Panc1 (cell line): Measurements from ENCODE around the gene PIGU. TPM values are rescaled to one million over a fixed set of nuclear protein-coding genes. Genes with fewer than 3 reads are reported as not detected.

Source experiments
- ATAC-seq: fragments of 200-7000 bp; cut with Tn5 transposase; 2 replicates; pipeline ENCODE4 v1.9.1; 2020; ENCODE audit warnings: mild to moderate bottlenecking, moderate library complexity
- BruUV-seq: library from RNA; stranded (reverse); fragments of 400-500 nt; replicated peaks from 2 replicates; lab custom pipeline; 2021; lab: Mats Ljungman, UMichigan
- CTCF ChIA-PET: fragments of 300-600 bp; sonication (Branson Sonifier 250); formaldehyde crosslinking; loops from one replicate; lab custom pipeline; 2022; ENCODE audit warnings: antibody characterized with exemption; lab: Charles Lee
- POLR2A ChIA-PET: fragments of 300-600 bp; sonication (Branson Sonifier 250); formaldehyde crosslinking; loops from one replicate; lab custom pipeline; 2022; ENCODE audit warnings: antibody characterized with exemption; lab: Charles Lee
- DNase-seq: peaks from one replicate; pipeline ENCODE4 v3.0.0-alpha.2; 2010; ENCODE audit warnings: low read depth, low spot score
- H3K27ac ChIP-seq: 2 replicates; pipeline ENCODE4 v1.5.1; 2011; ENCODE audit warnings: mild to moderate bottlenecking, low read length, inconsistent platforms
- H3K27me3 ChIP-seq: fragments of 200-500 bp; sonication (Bioruptor generic); 2 replicates; pipeline ENCODE4 v1.6.0; 2014; ENCODE audit warnings: low read length, inconsistent platforms; ENCODE audit not compliant: control insufficient read depth, insufficient read depth
- H3K36me3 ChIP-seq: fragments of 200-500 bp; sonication (Bioruptor generic); 2 replicates; pipeline ENCODE4 v1.5.1; 2014; ENCODE audit warnings: inconsistent platforms, mild to moderate bottlenecking, low read length, moderate library complexity; ENCODE audit not compliant: control insufficient read depth, insufficient read depth
- H3K4me1 ChIP-seq: 2 replicates; pipeline ENCODE4 v1.5.1; 2011; ENCODE audit warnings: inconsistent platforms, mild to moderate bottlenecking, low read length, moderate library complexity; ENCODE audit not compliant: control insufficient read depth, insufficient read depth
- H3K4me3 ChIP-seq, 2 experiments: 2 replicates each; pipeline ENCODE4 v1.5.1; 2011 to 2012; ENCODE audit warnings: low read depth in 2 of 2, low read length in 2 of 2, mild to moderate bottlenecking in 2 of 2, inconsistent platforms in 1 of 2, moderate library complexity in 1 of 2
- H3K9me3 ChIP-seq: fragments of 200-500 bp; sonication (Bioruptor generic); 2 replicates; pipeline ENCODE4 v1.5.1; 2014; ENCODE audit warnings: low read depth, mild to moderate bottlenecking, inconsistent platforms, low read length, moderate library complexity; ENCODE audit not compliant: control insufficient read depth, insufficient read depth
- CTCF ChIP-seq: fragments of 450-650 bp; IDR thresholded peaks from 2 replicates; pipeline ENCODE4 v1.5.1; 2017; ENCODE audit warnings: mild to moderate bottlenecking
- POLR2AphosphoS5 ChIP-seq: IDR thresholded peaks from 2 replicates; pipeline ENCODE4 v1.6.1; 2012; ENCODE audit warnings: mild to moderate bottlenecking, low read depth, low read length, moderate library complexity
- REST ChIP-seq, 2 experiments: IDR thresholded peaks; 2 replicates each; pipeline ENCODE4 v1.6.1; 2011 to 2012; ENCODE audit warnings: low read depth in 2 of 2, control low read depth in 1 of 2, low read length in 1 of 2, mild to moderate bottlenecking in 1 of 2, moderate library complexity in 1 of 2; ENCODE audit not compliant: insufficient read depth in 1 of 2
- SIN3A ChIP-seq: IDR thresholded peaks from 2 replicates; pipeline ENCODE4 v1.6.1; 2012; ENCODE audit warnings: low read depth, mild to moderate bottlenecking, low read length, moderate library complexity, borderline replicate concordance; ENCODE audit not compliant: insufficient read depth
- TCF7L2 ChIP-seq: IDR thresholded peaks from 2 replicates; pipeline ENCODE4 v1.6.1; 2011; ENCODE audit warnings: mild to moderate bottlenecking, low read depth, low read length, inconsistent platforms
- in situ Hi-C: cut with HindIII; loops from 2 replicates; pipeline ENCODE4 v1.10.0; 2016; ENCODE audit warnings: low sequenced_read_pairs, low pct_unique_long_range_greater_than_20kb
- intact Hi-C: fragments of 100-400 bp; cut with micrococcal nuclease; formaldehyde crosslinking; loops from one replicate; pipeline ENCODE4 v1.10.0; 2022; ENCODE audit not compliant: unreplicated experiment
- total RNA-seq: library from RNA; stranded (reverse); gene quantifications from one replicate; pipeline ENCODE4 v1.2.1, GENCODE V29; 2021; ENCODE audit not compliant: unreplicated experiment

Gene PIGU
- total RNA-seq, 1 experiment from 2014 or later = 22.9 TPM

GRCh38 chr20:34675993-34676641 is 775 bp downstream of the PIGU start:
- Histone ChIP-seq H3K36me3 (no peaks in the 10 kb centered on the region), H3K27ac (peak overlapping the region; percentile 75), H3K27me3 (no peaks in the 10 kb centered on the region), H3K9me3 (no peaks in the 10 kb centered on the region), H3K4me3 (peak overlapping the region; percentile 68 to 90), H3K4me1 (peaks cover 5% of the 10 kb centered on the region; the same call in 1 of the 2 replicates)
- TF ChIP-seq POLR2AphosphoS5 (no peak), REST (IDR thresholded peaks at IDR 0.05; ENCODE audit: insufficient read depth in 1 of 2, low read depth in 2 of 2, low read length in 1 of 2) (no peak), TCF7L2 (no peak), CTCF (no peak), SIN3A (no peak)
- ChIA-PET CTCF (no interaction called here), POLR2A (no interaction called here)
- intact Hi-C loops = no loop called here
- DNase-seq (peak; percentile 8), ATAC-seq (peak; percentile 3)
- in situ Hi-C loops = no loop called here
- BruUV-seq = TSS peak; percentile 93

DNA sequence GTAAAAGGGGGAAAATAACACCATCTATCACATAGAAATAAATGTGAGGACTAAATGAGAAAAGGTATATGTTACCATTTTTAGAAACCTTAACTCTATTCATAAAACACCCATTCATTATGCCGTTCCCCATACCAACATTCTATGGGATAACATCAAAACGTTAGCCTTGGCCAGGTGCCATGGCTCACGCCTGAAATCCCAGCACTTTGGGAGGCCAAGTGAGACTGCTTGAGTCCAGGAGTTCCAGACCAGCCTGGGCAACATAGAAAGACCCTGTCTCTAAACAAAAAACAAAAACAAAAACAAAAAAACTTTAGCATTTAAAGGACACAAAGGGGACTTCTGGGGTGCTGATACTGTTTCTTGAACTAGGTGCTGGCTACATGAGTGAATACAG is 1.3 kb downstream of the PIGU start:
- H3K36me3 ChIP-seq = no peaks in the 10 kb centered on the region
- H3K27ac ChIP-seq = no peak overlapping the region; the same call in none of the 2 replicates
- POLR2A ChIA-PET = no interaction called here
- TF ChIP-seq TCF7L2 (no peak), SIN3A (no peak), REST (IDR thresholded peaks at IDR 0.05; ENCODE audit: insufficient read depth in 1 of 2, low read depth in 2 of 2, low read length in 1 of 2) (no peak), CTCF (no peak), POLR2AphosphoS5 (no peak)
- no TSS peak for BruUV-seq
- DNase-seq (no peak), ATAC-seq (no peak)
- H3K27me3 ChIP-seq = no peaks in the 10 kb centered on the region
- in situ Hi-C loops = no loop called here
- peaks cover 2% of the 10 kb centered on the region; the same call in 1 of the 2 replicates for H3K4me1 ChIP-seq
- no peaks in the 10 kb centered on the region for H3K9me3 ChIP-seq
- H3K4me3 ChIP-seq = peak overlapping the region; percentile 68 to 90; a peak in 3 of 4 replicates
- CTCF ChIA-PET = no interaction called here
- intact Hi-C loops = no loop called here
